DMS114 treated with DMSO at 0.1 percent for 48 hours (cell line): ENCODE results near the gene EPB42.
"Not testable (repeated sequence)": the region's sequence is repeated elsewhere in the genome, so short reads cannot be mapped to it uniquely, and the experiment has no call there.

Experiments used
- DNase-seq: peaks from one replicate; lab custom pipeline; 2025; ENCODE audit not compliant: unreplicated experiment; lab: John Stamatoyannopoulos, UW

The EPB42 gene

DNA sequence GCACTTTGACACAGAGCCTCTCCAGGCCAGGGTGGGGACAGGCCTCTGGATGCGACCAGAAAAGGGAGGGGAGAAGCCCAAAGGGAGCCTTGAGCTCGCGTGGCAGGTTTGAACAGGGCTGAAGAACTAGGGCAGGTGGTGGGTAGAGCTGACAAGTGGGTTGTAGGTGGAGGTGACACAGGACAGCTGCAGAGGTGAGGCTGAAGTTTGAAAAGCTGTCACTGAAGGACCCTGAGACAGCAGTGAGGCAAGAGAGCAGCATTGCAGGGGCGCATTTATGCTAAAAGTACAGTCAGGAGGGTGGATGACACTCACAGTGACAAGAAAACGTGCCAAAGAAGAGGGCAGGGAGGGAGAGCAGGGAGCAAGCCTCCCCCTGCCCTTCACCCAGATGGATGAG lies 21.8 kb upstream of the EPB42 start:
- DNase-seq: no peak

DNA sequence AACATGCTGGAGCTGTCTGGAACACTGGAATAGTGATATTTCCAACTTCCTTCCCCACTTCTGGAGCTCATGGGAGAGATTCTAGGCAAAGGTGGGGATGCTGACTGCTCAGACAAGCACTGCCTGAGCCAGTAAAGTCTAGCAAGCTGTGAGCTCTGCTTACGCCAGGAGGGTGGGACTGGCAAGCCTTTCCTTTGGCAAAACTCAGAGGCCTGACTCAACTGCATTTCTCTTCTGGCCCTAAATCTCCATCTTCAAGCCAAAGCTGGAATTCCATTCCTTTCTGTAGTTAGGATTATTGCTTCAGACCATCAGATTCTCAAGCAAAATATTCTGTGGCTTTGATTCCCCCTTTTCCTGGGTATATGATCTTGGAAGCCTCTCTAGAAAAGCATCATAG lies 20.3 kb upstream of the EPB42 start:
- no peak for DNase-seq

GRCh38 chr15:43239732-43240491 lies 19.1 kb upstream of the EPB42 start:
- no peak for DNase-seq

- DNase-seq: no peak
Observed at GRCh38 chr15:43238671-43239131, 17.9 kb upstream of the EPB42 start.

- no peak for DNase-seq
Observed at GRCh38 chr15:43237842-43238470, 17.1 kb upstream of the EPB42 start.

GRCh38 chr15:43235536-43235935 lies 14.7 kb upstream of the EPB42 start:
- DNase-seq: no peak

GRCh38 chr15:43232289-43232874 lies 11.6 kb upstream of the EPB42 start:
- no peak for DNase-seq

DNA sequence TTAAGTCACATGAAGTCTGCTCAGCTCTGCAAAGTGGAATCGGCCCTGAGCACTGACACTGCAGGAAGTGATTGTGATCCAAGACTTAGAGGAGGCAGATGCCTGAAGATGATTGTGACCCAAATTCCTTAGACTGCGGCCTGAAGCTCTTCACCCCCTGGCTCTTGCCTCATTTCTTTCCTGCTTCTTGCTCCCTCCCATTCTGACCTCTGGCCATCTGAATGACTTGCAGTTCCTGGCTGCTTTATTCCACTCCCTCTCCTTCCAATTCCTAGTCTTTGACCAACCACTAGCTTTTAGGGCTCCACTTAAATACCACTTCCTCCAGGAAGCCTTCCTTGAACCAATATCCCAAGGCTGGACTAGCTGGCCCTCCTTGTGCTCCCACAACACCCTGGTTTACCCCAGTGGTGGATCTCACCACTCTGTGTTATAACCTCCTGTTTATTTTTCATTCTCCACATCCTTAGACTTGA lies 9.9 kb upstream of the EPB42 start:
- no peak for DNase-seq

GRCh38 chr15:43229977-43230376 lies 9.2 kb upstream of the EPB42 start:
- no peak for DNase-seq

- DNase-seq: no peak
Observed at GRCh38 chr15:43226436-43227305, 5.9 kb upstream of the EPB42 start.

- DNase-seq: not testable (repeated sequence)
Observed at GRCh38 chr15:43225950-43226255, 5.1 kb upstream of the EPB42 start.

GRCh38 chr15:43225201-43225949 lies 4.6 kb upstream of the EPB42 start:
- DNase-seq: peak; percentile 76

- no peak for DNase-seq
Observed at GRCh38 chr15:43221422-43221821, 604 bp upstream of the EPB42 start.

DNA sequence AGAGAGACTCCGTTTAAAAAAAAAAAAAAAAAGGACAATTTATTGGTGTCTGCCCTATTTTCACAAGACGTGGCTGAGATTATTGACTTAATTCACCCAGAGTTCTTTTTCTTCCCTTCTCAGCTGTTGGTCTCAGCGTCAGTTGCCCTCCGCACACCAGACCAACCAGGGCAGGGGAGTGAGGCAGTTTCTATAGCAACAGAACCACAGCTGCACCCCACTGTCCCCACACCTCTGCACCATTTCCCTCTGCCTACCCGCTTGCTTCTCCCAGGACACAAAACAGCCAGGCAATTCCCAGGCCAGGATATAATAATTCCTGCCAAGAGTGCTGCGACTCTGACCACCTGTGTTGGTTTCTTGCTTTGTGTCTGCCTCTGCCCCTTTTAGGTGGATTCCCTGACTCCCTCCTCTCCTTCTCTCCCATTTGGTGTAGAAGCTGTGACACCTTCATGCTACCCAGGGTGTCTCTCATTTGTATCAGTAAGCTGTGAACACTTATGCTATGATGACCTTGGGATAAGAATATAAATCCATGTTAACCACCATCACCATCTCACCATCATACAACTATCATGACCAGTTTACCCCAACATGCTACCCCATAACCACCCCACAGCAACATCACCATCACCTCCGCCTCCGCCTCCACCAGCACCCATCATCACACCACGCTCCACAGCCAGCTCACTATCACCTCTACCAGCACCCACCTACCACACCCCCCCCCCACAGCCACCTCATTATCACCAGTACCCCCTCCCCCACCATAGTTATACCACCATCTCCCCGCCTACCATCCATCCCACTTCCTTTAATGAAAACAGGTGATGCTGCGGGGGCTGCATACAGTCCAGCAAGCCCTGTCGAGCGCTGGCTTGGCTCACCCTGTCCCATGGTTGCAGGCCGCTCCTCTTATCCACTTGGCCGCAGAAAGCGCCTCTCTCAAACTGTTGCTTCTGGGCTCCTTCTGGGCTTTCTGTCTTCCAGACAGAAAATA lies 589 bp downstream of the EPB42 start:
- no peak for DNase-seq

DNA sequence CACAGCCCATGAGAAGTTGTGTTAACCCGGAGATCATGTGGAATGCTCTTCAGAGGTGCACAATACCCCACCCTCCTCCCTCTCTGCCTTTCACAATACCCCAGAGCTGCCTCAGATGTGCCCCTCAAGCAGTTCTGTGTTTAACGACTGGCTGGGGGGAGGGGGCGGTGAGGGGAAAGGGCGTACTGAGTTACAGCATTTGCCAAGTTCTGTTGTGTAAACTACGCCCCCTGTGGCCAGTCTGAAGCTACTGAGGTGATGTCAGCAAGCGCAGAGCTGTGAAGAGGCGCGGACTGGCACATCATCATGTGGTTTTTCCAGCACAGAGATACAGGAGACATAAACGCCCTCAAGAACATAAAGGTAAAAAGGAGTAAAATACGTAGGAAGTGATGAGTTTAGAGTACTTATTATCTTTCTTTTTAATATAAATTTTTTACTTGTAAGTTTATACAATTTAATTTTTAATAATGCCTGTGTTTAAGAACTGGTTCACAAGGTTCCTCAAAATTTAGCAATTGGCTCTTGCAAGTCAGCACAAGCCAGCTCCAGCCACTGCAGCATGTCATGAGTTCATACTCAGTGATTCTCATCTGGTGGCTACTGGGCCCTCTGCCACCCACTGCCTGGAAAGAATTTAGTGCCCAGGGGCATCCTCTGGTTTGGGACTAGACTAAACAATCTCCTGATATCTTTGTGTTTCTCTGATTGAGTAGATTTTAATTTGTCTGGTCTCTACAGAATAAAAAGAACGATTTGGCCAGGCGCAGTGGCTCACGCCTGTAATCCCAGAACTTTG lies 1.7 kb downstream of the EPB42 start:
- no peak for DNase-seq

DNA sequence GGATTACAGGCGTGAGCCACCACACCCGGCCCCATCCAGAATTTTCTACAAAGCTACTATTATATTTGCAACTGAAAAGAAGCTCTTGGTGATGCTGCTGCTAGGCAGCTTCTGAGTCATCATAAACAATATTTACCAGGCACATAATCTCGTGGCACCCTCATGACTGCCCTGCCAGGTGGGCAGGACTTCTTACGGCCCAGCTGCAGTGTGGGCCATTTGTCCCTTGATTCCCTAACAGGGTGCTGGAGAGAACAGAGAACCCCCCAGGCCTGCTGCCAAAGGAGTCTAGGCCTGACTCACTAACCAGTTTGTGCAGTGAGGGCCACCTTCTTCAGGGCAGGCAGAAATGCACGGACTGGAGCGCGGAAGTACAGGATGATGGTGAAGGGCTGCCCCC lies 4.9 kb downstream of the EPB42 start:
- no peak for DNase-seq

GRCh38 chr15:43214592-43215295 lies 6.1 kb downstream of the EPB42 start:
- DNase-seq: no peak

DNA sequence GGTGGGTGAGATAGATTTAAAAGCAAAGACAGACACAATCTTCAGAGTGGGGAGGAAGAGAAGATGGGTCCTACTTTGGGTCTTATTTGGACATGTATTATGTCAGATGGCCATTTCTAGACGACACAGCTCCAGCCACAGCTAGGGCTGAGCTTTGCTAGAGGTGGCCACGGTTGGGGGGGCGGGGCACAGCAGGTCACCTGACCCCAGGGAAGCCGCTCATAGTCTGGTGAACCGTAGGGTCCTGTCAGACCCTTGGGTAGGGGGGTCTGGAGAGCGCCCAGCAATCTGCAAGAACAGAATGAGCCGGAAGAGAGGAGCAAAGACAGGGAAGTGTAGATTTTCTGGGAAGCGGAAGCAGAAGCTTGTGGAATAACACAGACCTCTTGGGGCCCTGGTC lies 6.6 kb downstream of the EPB42 start:
- DNase-seq: no peak
